HCT116 (cell line): ENCODE measurements around the gene ADARB1.
"Not testable (repeated sequence)": the region's sequence is repeated elsewhere in the genome, so short reads cannot be mapped to it uniquely, and the experiment has no call there.

ENCODE experiments used
- EGR1 ChIP-seq: IDR thresholded peaks from 2 replicates; pipeline ENCODE4 v1.6.1; 2012; ENCODE audit warnings: low read depth
- ELF1 ChIP-seq: IDR thresholded peaks from 2 replicates; pipeline ENCODE4 v1.6.1; 2012; ENCODE audit warnings: low read depth, borderline replicate concordance
- EZH2 ChIP-seq: fragments of 200-600 bp; sonication (generic); IDR thresholded peaks from 2 replicates; pipeline ENCODE4 v1.6.1; 2017; ENCODE audit warnings: antibody characterized with exemption, mixed run types
- FOSL1 ChIP-seq: IDR thresholded peaks from 2 replicates; pipeline ENCODE4 v1.6.1; 2012; ENCODE audit warnings: low read depth
- JUND ChIP-seq: IDR thresholded peaks from 2 replicates; pipeline ENCODE4 v1.6.1; 2012
- POLR2A ChIP-seq: IDR thresholded peaks from 2 replicates; pipeline ENCODE4 v1.7.0; 2011; ENCODE audit warnings: borderline replicate concordance; ENCODE audit not compliant: insufficient read depth, insufficient read length; ENCODE audit errors: extremely low read depth
- SIN3A ChIP-seq: IDR thresholded peaks from 2 replicates; pipeline ENCODE4 v1.6.1; 2012; ENCODE audit warnings: low read depth
- SP1 ChIP-seq: IDR thresholded peaks from 2 replicates; pipeline ENCODE4 v1.6.1; 2012; ENCODE audit warnings: low read depth
- ZFX ChIP-seq: fragments of 450-650 bp; IDR thresholded peaks from 2 replicates; pipeline ENCODE4 v1.6.1; 2017
- TF ChIP-seq, protein P1 (sequence below), 3 experiments: fragments of 200-600 bp in 1 of 3; sonication (generic) in 1 of 3; IDR thresholded peaks in 2 of 3; conservative IDR thresholded peaks in 1 of 3; 2 replicates each; pipeline ENCODE4 v1.5.1; 2012 to 2017; ENCODE audit warnings: low read depth in 2 of 3, low read length in 2 of 3, antibody characterized with exemption in 1 of 3, borderline replicate concordance in 1 of 3, control low read depth in 1 of 3, mild to moderate bottlenecking in 1 of 3, mixed read lengths in 1 of 3, mixed run types in 1 of 3, moderate library complexity in 1 of 3; ENCODE audit not compliant: insufficient read depth in 1 of 3
- TF ChIP-seq, protein P2 (sequence below): IDR thresholded peaks from 2 replicates; pipeline ENCODE4 v1.6.1; 2012; ENCODE audit warnings: low read depth
- TF ChIP-seq, protein P3 (sequence below): IDR thresholded peaks from 2 replicates; pipeline ENCODE4 v1.6.1; 2012
- TF ChIP-seq, protein P4 (sequence below): IDR thresholded peaks from 2 replicates; pipeline ENCODE4 v1.6.1; 2012

DNA sequence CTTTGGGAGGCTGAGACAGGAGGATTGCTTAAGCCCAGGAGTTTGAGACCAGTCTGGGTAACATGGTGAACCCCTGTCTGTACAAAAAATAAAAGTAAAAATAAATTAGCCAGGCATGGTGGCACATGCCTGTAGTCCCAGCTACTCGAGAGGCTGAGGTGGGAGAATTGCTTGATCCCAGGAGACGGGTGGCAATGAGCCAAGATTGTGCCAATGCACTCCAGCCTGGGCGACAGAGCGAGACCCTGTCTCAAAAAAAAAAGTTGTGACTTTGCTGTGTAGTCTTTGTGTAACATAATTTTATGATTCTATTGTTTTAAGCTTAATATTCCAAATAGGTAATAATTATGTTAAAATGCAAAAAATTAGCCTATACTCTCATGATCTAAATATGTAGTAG lies 66.6 kb downstream of the ADARB1 start:
- TF ChIP-seq, protein P1, sequence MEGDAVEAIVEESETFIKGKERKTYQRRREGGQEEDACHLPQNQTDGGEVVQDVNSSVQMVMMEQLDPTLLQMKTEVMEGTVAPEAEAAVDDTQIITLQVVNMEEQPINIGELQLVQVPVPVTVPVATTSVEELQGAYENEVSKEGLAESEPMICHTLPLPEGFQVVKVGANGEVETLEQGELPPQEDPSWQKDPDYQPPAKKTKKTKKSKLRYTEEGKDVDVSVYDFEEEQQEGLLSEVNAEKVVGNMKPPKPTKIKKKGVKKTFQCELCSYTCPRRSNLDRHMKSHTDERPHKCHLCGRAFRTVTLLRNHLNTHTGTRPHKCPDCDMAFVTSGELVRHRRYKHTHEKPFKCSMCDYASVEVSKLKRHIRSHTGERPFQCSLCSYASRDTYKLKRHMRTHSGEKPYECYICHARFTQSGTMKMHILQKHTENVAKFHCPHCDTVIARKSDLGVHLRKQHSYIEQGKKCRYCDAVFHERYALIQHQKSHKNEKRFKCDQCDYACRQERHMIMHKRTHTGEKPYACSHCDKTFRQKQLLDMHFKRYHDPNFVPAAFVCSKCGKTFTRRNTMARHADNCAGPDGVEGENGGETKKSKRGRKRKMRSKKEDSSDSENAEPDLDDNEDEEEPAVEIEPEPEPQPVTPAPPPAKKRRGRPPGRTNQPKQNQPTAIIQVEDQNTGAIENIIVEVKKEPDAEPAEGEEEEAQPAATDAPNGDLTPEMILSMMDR (IDR thresholded peaks at IDR 0.05 in 2 of 3, conservative IDR thresholded peaks at IDR 0.05 in 1 of 3; ENCODE audit: borderline replicate concordance in 1 of 3, insufficient read depth in 1 of 3, low read depth in 2 of 3, low read length in 2 of 3) = not testable (repeated sequence)
- TF ChIP-seq, protein P2, sequence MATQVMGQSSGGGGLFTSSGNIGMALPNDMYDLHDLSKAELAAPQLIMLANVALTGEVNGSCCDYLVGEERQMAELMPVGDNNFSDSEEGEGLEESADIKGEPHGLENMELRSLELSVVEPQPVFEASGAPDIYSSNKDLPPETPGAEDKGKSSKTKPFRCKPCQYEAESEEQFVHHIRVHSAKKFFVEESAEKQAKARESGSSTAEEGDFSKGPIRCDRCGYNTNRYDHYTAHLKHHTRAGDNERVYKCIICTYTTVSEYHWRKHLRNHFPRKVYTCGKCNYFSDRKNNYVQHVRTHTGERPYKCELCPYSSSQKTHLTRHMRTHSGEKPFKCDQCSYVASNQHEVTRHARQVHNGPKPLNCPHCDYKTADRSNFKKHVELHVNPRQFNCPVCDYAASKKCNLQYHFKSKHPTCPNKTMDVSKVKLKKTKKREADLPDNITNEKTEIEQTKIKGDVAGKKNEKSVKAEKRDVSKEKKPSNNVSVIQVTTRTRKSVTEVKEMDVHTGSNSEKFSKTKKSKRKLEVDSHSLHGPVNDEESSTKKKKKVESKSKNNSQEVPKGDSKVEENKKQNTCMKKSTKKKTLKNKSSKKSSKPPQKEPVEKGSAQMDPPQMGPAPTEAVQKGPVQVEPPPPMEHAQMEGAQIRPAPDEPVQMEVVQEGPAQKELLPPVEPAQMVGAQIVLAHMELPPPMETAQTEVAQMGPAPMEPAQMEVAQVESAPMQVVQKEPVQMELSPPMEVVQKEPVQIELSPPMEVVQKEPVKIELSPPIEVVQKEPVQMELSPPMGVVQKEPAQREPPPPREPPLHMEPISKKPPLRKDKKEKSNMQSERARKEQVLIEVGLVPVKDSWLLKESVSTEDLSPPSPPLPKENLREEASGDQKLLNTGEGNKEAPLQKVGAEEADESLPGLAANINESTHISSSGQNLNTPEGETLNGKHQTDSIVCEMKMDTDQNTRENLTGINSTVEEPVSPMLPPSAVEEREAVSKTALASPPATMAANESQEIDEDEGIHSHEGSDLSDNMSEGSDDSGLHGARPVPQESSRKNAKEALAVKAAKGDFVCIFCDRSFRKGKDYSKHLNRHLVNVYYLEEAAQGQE = not testable (repeated sequence)
- TF ChIP-seq EGR1, POLR2A, ZFX, FOSL1, SIN3A, SP1, ELF1, EZH2, JUND: not testable (repeated sequence)
- TF ChIP-seq, protein P3, sequence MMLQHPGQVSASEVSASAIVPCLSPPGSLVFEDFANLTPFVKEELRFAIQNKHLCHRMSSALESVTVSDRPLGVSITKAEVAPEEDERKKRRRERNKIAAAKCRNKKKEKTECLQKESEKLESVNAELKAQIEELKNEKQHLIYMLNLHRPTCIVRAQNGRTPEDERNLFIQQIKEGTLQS = not testable (repeated sequence)
- TF ChIP-seq, protein P4, sequence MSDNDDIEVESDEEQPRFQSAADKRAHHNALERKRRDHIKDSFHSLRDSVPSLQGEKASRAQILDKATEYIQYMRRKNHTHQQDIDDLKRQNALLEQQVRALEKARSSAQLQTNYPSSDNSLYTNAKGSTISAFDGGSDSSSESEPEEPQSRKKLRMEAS = not testable (repeated sequence)
